OCI-LY7 (cell line): ENCODE results near the gene PARD3.

Source experiments
- EZH2phosphoT487 ChIP-seq: fragments of 200-600 bp; sonication (generic); IDR thresholded peaks from 2 replicates; pipeline ENCODE4 v1.6.1; 2018; ENCODE audit warnings: low read depth, borderline replicate concordance, mild to moderate bottlenecking, mixed run types, antibody characterized with exemption, low read length, moderate library complexity, mixed read lengths
- TF ChIP-seq, protein P1 (sequence below): fragments of 200-600 bp; sonication (generic); conservative IDR thresholded peaks from 2 replicates; pipeline ENCODE4 v1.5.1; 2014; ENCODE audit warnings: mild to moderate bottlenecking, antibody characterized with exemption, low read length, moderate library complexity, mixed read lengths

GRCh38 chr10:34203966-34204630, 611.0 kb downstream of the PARD3 start:
- TF ChIP-seq, protein P1, sequence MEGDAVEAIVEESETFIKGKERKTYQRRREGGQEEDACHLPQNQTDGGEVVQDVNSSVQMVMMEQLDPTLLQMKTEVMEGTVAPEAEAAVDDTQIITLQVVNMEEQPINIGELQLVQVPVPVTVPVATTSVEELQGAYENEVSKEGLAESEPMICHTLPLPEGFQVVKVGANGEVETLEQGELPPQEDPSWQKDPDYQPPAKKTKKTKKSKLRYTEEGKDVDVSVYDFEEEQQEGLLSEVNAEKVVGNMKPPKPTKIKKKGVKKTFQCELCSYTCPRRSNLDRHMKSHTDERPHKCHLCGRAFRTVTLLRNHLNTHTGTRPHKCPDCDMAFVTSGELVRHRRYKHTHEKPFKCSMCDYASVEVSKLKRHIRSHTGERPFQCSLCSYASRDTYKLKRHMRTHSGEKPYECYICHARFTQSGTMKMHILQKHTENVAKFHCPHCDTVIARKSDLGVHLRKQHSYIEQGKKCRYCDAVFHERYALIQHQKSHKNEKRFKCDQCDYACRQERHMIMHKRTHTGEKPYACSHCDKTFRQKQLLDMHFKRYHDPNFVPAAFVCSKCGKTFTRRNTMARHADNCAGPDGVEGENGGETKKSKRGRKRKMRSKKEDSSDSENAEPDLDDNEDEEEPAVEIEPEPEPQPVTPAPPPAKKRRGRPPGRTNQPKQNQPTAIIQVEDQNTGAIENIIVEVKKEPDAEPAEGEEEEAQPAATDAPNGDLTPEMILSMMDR: no peak
- no peak for TF ChIP-seq EZH2phosphoT487
